Activated CD4-positive, alpha-beta memory T cell treated with anti-CD3 and anti-CD28 coated beads for 36 hours (primary cell): ENCODE data around the gene HAL. TPM values are rescaled to one million over a fixed set of nuclear protein-coding genes. Genes with fewer than 3 reads are reported as not detected.

Experiments
- CTCF ChIA-PET: fragments of 350-600 bp; sonication (Branson Sonifier 250); formaldehyde crosslinking; loops from one replicate; lab custom pipeline; 2021; ENCODE audit warnings: antibody characterized with exemption, inconsistent platforms; lab: Charles Lee
- POLR2A ChIA-PET: fragments of 350-600 bp; sonication (Branson Sonifier 250); formaldehyde crosslinking; loops from one replicate; lab custom pipeline; 2021; ENCODE audit warnings: antibody characterized with exemption; lab: Charles Lee
- DNase-seq: peaks from one replicate; pipeline ENCODE4 v3.0.0-alpha.2; 2020
- H3K27ac Mint-ChIP-seq: one replicate; pipeline ENCODE4 v1.8.0; 2021; ENCODE audit warnings: mixed read lengths
- H3K27me3 Mint-ChIP-seq: one replicate; pipeline ENCODE4 v1.8.0; 2021; ENCODE audit warnings: mixed read lengths
- H3K36me3 Mint-ChIP-seq: one replicate; pipeline ENCODE4 v1.8.0; 2021; ENCODE audit warnings: mixed read lengths
- H3K4me1 Mint-ChIP-seq: one replicate; pipeline ENCODE4 v1.8.0; 2021; ENCODE audit warnings: low read depth, mixed read lengths
- H3K4me3 Mint-ChIP-seq: one replicate; pipeline ENCODE4 v1.8.0; 2021; ENCODE audit warnings: mild to moderate bottlenecking, mixed read lengths
- H3K9me3 Mint-ChIP-seq: one replicate; pipeline ENCODE4 v1.8.0; 2021; ENCODE audit warnings: mixed read lengths
- intact Hi-C: fragments of 100-400 bp; cut with micrococcal nuclease; formaldehyde crosslinking; loops from one replicate; pipeline ENCODE4 v1.15.1; 2023
- total RNA-seq, 2 experiments: library from RNA; stranded (reverse); gene quantifications; one replicate each; pipeline ENCODE4 v1.2.3, GENCODE V29; 2021

The HAL gene
- total RNA-seq, 2 experiments from 2014 or later, result 0.12 to 0.36 TPM

GRCh38 chr12:96000858-96001257, 4.7 kb upstream of the HAL start:
- CTCF ChIA-PET, result interaction anchor here (5.2 kb wide), 1 partner anchor 83 kb away, joined by 84 read pairs; no protein-coding TSS in a partner anchor
- no peaks in the 10 kb centered on the region for H3K27me3 Mint-ChIP-seq
- DNase-seq, result no peak
- no peak overlapping the region for H3K27ac Mint-ChIP-seq
- H3K9me3 Mint-ChIP-seq, result no peaks in the 10 kb centered on the region
- H3K4me3 Mint-ChIP-seq, result no peak overlapping the region
- H3K36me3 Mint-ChIP-seq, result peaks cover 23% of the 10 kb centered on the region
- POLR2A ChIA-PET, result interaction anchor here (1.1 kb wide), 1 partner anchor 238 kb away, joined by 3 read pairs; no protein-coding TSS in a partner anchor
- intact Hi-C loops, result no loop called here
- H3K4me1 Mint-ChIP-seq, result peaks cover 9% of the 10 kb centered on the region

GRCh38 chr12:95999484-95999883, 3.3 kb upstream of the HAL start:
- Mint-ChIP-seq H3K9me3 (no peaks in the 10 kb centered on the region), H3K27ac (no peak overlapping the region), H3K36me3 (peaks cover 13% of the 10 kb centered on the region), H3K4me1 (peaks cover 9% of the 10 kb centered on the region), H3K4me3 (no peak overlapping the region), H3K27me3 (no peaks in the 10 kb centered on the region)
- intact Hi-C loops, result loop anchor here (5.0 to 10.0 kb wide), 2 partner anchors 142 to 375 kb away; partner anchors contain the start of gene SNRPF
- CTCF ChIA-PET, result interaction anchor here (0.7 to 5.2 kb wide), 12 partner anchors 8 to 578 kb away, joined by 3 to 84 read pairs (median 7); no protein-coding TSS in a partner anchor
- POLR2A ChIA-PET, result interaction anchor here (0.6 to 1.1 kb wide), 4 partner anchors 91 to 452 kb away, joined by 3 to 5 read pairs (median 3); no protein-coding TSS in a partner anchor
- DNase-seq, result no peak

GRCh38 chr12:95998611-95999286, 2.6 kb upstream of the HAL start:
- peak; percentile 65 for DNase-seq
- intact Hi-C loops, result loop anchor here (1.0 to 10.0 kb wide), 6 partner anchors 49 to 374 kb away; partner anchors contain the start of genes AMDHD1 and SNRPF
- H3K4me3 Mint-ChIP-seq, result no peak overlapping the region
- H3K4me1 Mint-ChIP-seq, result peaks cover 9% of the 10 kb centered on the region
- H3K9me3 Mint-ChIP-seq, result no peaks in the 10 kb centered on the region
- no peaks in the 10 kb centered on the region for H3K27me3 Mint-ChIP-seq
- H3K36me3 Mint-ChIP-seq, result peaks cover 13% of the 10 kb centered on the region
- ChIA-PET POLR2A (interaction anchor here (0.9 to 1.2 kb wide), 3 partner anchors 55 to 80 kb away, joined by 3 to 7 read pairs (median 3); partner anchors contain the start of genes AMDHD1 and CCDC38), CTCF (interaction anchor here (0.6 to 5.2 kb wide), 30 partner anchors 9 to 881 kb away, joined by 3 to 84 read pairs (median 4); partner anchors contain the start of genes AMDHD1, CCDC38, CDK17 and LTA4H)
- H3K27ac Mint-ChIP-seq, result no peak overlapping the region

- no peaks in the 10 kb centered on the region for H3K9me3 Mint-ChIP-seq
- H3K4me1 Mint-ChIP-seq, result peaks cover 9% of the 10 kb centered on the region
- DNase-seq, result peak; percentile 30
- CTCF ChIA-PET, result interaction anchor here (0.6 to 5.2 kb wide), 24 partner anchors 9 to 881 kb away, joined by 3 to 84 read pairs (median 5); partner anchors contain the start of genes AMDHD1, CCDC38, CDK17 and LTA4H
- POLR2A ChIA-PET, result interaction anchor here (1.0 to 1.2 kb wide), 2 partner anchors 55 to 79 kb away, joined by 3 to 7 read pairs; partner anchors contain the start of genes AMDHD1 and CCDC38
- no peak overlapping the region for H3K4me3 Mint-ChIP-seq
- H3K27me3 Mint-ChIP-seq, result no peaks in the 10 kb centered on the region
- H3K36me3 Mint-ChIP-seq, result peaks cover 13% of the 10 kb centered on the region
- H3K27ac Mint-ChIP-seq, result no peak overlapping the region
- intact Hi-C loops, result loop anchor here (1.0 to 10.0 kb wide), 6 partner anchors 49 to 373 kb away; partner anchors contain the start of genes AMDHD1 and SNRPF
Observed at GRCh38 chr12:95997911-95998510, 1.9 kb upstream of the HAL start.

GRCh38 chr12:95997276-95997675, 1.1 kb upstream of the HAL start:
- intact Hi-C loops, result loop anchor here (5.0 to 10.0 kb wide), 2 partner anchors 140 to 372 kb away; partner anchors contain the start of gene SNRPF
- CTCF ChIA-PET, result interaction anchor here (0.6 to 5.2 kb wide), 4 partner anchors 13 to 519 kb away, joined by 3 to 84 read pairs (median 6); no protein-coding TSS in a partner anchor
- H3K9me3 Mint-ChIP-seq, result no peaks in the 10 kb centered on the region
- DNase-seq, result no peak
- H3K4me1 Mint-ChIP-seq, result peaks cover 9% of the 10 kb centered on the region
- no peaks in the 10 kb centered on the region for H3K27me3 Mint-ChIP-seq
- no peak overlapping the region for H3K4me3 Mint-ChIP-seq
- POLR2A ChIA-PET, result no interaction called here
- peaks cover 10% of the 10 kb centered on the region for H3K36me3 Mint-ChIP-seq
- no peak overlapping the region for H3K27ac Mint-ChIP-seq

- DNase-seq, result no peak
- ChIA-PET CTCF (no interaction called here), POLR2A (no interaction called here)
- H3K4me3 Mint-ChIP-seq, result no peak overlapping the region
- intact Hi-C loops, result loop anchor here (5.0 to 10.0 kb wide), 2 partner anchors 138 to 371 kb away; partner anchors contain the start of gene SNRPF
- H3K9me3 Mint-ChIP-seq, result no peaks in the 10 kb centered on the region
- peaks cover 9% of the 10 kb centered on the region for H3K4me1 Mint-ChIP-seq
- no peak overlapping the region for H3K27ac Mint-ChIP-seq
- H3K36me3 Mint-ChIP-seq, result peaks cover 5% of the 10 kb centered on the region
- H3K27me3 Mint-ChIP-seq, result no peaks in the 10 kb centered on the region
Observed at GRCh38 chr12:95995238-95996031, 709 bp downstream of the HAL start.

- Mint-ChIP-seq H3K36me3 (peaks cover 1% of the 10 kb centered on the region), H3K9me3 (no peaks in the 10 kb centered on the region), H3K4me3 (no peak overlapping the region), H3K27me3 (no peaks in the 10 kb centered on the region), H3K27ac (no peak overlapping the region), H3K4me1 (peaks cover 9% of the 10 kb centered on the region)
- POLR2A ChIA-PET, result no interaction called here
- CTCF ChIA-PET, result no interaction called here
- intact Hi-C loops, result loop anchor here (10.0 kb wide), 1 partner anchor 370 kb away; no protein-coding TSS in a partner anchor
- DNase-seq, result no peak
Observed at GRCh38 chr12:95994476-95994875, 1.7 kb downstream of the HAL start.

GRCh38 chr12:95993907-95994306, 2.2 kb downstream of the HAL start:
- H3K27me3 Mint-ChIP-seq, result no peaks in the 10 kb centered on the region
- peaks cover 8% of the 10 kb centered on the region for H3K4me1 Mint-ChIP-seq
- intact Hi-C loops, result loop anchor here (10.0 kb wide), 1 partner anchor 369 kb away; no protein-coding TSS in a partner anchor
- H3K36me3 Mint-ChIP-seq, result peaks cover 1% of the 10 kb centered on the region
- no peak for DNase-seq
- no peaks in the 10 kb centered on the region for H3K9me3 Mint-ChIP-seq
- no peak overlapping the region for H3K4me3 Mint-ChIP-seq
- CTCF ChIA-PET, result interaction anchor here (1.3 kb wide), 1 partner anchor 76 kb away, joined by 9 read pairs; no protein-coding TSS in a partner anchor
- no peak overlapping the region for H3K27ac Mint-ChIP-seq
- POLR2A ChIA-PET, result no interaction called here

- Mint-ChIP-seq H3K4me3 (no peak overlapping the region), H3K27ac (no peak overlapping the region), H3K36me3 (no peaks in the 10 kb centered on the region), H3K9me3 (no peaks in the 10 kb centered on the region), H3K27me3 (no peaks in the 10 kb centered on the region), H3K4me1 (no peaks in the 10 kb centered on the region)
- DNase-seq, result no peak
- ChIA-PET POLR2A (no interaction called here), CTCF (interaction anchor here (1.2 to 1.5 kb wide), 2 partner anchors 8 to 72 kb away, joined by 3 to 7 read pairs; no protein-coding TSS in a partner anchor)
- intact Hi-C loops, result loop anchor here (10.0 kb wide), 1 partner anchor 365 kb away; no protein-coding TSS in a partner anchor
Observed at GRCh38 chr12:95990136-95990535, 6.0 kb downstream of the HAL start.

GRCh38 chr12:95989504-95990123, 6.5 kb downstream of the HAL start:
- ChIA-PET POLR2A (no interaction called here), CTCF (interaction anchor here (1.2 to 1.5 kb wide), 2 partner anchors 9 to 71 kb away, joined by 3 to 7 read pairs; no protein-coding TSS in a partner anchor)
- intact Hi-C loops, result loop anchor here (10.0 kb wide), 1 partner anchor 365 kb away; no protein-coding TSS in a partner anchor
- Mint-ChIP-seq H3K4me3 (no peak overlapping the region), H3K9me3 (no peaks in the 10 kb centered on the region), H3K36me3 (no peaks in the 10 kb centered on the region), H3K27ac (no peak overlapping the region), H3K4me1 (no peaks in the 10 kb centered on the region), H3K27me3 (no peaks in the 10 kb centered on the region)
- DNase-seq, result no peak
